Activated CD8-positive, alpha-beta memory T cell treated with anti-CD3 and anti-CD28 coated beads for 1 hour (primary cell): ENCODE results near the gene CHST7.
"Not testable (repeated sequence)": the region's sequence is repeated elsewhere in the genome, so short reads cannot be mapped to it uniquely, and the experiment has no call there.

Source experiments
- DNase-seq, 2 donors: peaks; one replicate each; pipeline ENCODE4 v3.0.0-alpha.2; 2020; ENCODE audit warnings: low read depth in 1 of 2; ENCODE audit errors: extremely low read depth in 1 of 2

The CHST7 gene, protein sequence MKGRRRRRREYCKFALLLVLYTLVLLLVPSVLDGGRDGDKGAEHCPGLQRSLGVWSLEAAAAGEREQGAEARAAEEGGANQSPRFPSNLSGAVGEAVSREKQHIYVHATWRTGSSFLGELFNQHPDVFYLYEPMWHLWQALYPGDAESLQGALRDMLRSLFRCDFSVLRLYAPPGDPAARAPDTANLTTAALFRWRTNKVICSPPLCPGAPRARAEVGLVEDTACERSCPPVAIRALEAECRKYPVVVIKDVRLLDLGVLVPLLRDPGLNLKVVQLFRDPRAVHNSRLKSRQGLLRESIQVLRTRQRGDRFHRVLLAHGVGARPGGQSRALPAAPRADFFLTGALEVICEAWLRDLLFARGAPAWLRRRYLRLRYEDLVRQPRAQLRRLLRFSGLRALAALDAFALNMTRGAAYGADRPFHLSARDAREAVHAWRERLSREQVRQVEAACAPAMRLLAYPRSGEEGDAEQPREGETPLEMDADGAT

DNA sequence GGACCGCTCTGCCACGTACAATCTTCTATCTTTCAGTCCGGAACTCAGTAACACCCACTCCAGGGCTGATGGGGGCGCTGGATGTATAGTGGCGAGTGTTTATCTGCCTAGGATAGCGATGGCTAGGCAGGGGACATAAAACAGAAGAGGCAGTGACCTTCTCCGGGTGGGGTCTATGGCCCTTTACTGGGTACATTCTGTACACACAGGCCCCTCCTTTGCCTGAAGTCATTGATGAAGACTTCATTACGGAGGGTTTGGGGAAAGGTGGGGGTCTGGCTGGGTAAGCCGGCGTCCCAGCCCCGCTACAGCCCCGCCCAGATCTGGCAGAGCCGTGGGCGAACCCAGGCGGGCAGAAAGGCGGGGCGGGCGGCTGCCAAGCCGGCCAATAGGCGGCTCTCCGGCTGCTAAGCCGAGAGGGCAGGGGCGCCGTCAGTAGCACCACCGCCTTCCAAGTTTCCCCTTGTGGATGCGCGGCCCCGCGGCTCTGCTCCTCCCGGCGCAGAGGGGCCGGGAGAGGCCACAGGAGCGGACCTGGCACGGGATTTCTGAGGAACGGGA lies at the start of gene CHST7:
CHST7 (plus strand) TSS at position 435 of the 561 bp plus-strand sequence. CDS start 167 bp downstream, outside the sequence.
- peak in 1 of 2 donors; percentile 37 for DNase-seq

DNA sequence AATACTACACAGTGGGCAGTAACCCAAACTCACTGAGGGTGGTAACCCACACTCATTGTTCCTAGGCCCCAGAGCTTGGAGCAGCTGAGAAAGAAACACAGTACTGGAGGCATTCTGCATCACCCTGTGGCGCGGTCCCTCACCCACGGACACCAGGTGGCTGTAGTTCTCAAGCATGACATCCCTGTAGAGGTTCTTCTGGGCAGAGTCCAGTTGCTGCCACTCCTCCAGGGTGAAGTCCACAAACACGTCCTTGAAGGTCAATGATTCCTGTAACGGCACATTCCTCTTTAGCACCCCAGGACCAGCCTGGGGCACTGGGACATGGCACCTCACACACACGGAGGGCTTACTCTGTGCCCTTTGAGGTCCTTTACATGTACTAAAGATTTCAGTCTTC lies 44.9 kb upstream of the CHST7 start:
- DNase-seq, result not testable (repeated sequence)

DNA sequence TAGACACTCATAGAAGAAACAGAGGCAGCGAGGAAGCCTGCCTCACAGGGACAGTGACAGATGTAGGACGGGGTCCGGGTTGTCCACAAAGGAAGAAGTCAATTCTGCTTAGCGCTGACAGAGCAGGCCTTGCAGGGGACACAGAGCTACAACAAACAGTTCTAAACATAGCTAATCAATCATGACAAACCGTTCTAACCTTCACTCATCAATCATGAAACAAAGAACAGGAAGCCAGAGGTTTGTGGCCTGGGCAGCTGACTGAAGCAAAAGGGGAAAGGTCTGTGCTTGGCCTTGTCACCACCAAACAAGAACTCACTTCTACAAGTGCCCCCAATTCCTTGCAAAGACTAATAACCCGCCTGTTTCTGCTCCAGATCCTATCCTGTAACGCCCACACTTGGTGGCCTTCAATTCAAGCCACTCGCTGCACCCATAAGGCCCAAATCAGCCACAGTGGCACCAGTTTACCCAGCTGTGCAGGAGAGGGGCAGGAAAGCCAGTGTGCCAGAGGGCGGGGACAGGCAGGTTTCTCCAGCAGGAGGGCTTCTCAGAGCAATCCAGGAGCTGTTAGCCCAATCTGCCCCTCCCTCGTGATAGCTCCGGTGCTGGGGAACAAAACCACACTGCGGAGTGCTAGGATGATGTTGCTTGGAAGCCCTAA lies 43.7 kb upstream of the CHST7 start:
- not testable (repeated sequence) for DNase-seq

DNA sequence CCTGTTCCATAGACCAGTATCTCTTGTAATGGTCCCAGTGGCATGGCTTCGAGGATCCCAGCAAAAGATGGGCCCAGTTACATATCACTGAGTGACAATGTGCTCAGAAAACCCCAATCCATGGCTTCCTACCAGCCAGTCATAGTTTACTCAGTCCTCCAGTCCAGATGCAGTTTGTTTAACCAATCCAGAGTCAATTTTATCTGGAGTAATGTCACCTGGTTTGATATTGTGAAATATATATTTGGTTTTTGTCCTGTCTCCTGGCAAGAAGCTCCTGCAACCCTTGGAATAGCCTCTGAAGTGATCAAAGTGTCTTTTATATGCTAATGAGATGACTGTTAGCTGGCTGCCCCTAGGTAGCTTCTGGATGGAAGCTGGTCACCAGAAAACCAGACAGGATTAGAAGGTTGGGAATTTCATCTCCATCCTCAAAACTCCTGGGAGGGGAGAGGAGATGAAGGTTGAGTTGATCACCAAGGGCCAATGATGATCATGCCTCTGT lies 43.1 kb upstream of the CHST7 start:
- DNase-seq, result not testable (repeated sequence)

DNA sequence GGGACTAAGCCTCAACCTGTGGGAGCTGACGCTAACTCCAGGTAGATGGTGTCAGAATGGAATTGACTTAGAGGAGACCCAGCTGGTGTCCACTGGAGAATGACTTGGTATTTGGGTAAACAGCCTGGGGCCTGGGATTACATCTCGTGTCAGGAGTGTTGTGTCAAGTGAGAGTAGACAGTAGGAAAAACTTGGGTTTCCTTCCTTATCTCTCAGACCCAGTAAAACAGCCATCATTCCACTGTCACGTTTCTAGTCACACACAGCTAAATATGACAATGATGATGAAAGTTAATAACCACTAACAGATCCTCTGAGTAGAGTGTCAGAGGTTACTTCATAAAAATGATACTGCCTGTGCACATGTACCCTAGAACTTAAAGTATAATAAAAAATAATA lies 42.1 kb upstream of the CHST7 start:
- no peak for DNase-seq

DNA sequence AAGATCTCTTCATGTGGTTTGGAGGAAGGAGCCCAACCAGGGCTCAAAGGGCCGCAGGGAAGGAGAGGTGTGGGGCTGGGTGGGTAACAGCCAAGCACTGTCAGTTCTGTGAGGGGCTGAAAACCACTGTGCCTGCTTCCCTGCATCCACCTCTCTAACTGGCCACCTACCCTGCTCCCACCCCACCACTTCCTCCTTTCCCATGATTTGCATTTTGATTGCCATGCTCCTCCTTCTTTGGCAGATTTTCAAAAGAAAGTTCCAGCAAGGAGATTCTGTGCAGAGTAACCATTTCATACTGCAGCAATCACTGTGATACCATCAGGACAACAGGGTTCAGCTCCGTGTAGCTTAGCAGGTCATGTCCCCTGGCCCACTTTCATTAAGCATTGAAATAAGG lies 30.1 kb upstream of the CHST7 start:
- no peak for DNase-seq

DNA sequence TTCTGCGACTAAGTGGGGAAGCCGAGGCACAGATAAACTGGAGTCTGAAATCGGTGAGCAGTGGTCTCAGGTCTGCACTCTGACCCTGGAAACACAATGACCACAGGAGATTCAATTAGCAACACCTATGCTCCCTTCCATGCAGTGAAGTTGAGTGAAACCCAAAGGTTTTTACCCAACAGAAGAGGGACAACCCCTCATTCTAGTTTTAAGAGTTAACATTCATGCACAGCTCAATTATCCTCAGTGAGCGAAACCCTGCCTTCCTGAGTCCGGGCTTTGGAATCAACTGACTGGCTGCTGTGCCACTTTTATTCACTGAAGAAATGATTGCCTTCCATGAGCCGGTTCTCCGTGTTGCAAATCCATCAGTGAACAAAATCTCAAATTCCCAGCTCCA lies 29.0 kb upstream of the CHST7 start:
- not testable (repeated sequence) for DNase-seq

DNA sequence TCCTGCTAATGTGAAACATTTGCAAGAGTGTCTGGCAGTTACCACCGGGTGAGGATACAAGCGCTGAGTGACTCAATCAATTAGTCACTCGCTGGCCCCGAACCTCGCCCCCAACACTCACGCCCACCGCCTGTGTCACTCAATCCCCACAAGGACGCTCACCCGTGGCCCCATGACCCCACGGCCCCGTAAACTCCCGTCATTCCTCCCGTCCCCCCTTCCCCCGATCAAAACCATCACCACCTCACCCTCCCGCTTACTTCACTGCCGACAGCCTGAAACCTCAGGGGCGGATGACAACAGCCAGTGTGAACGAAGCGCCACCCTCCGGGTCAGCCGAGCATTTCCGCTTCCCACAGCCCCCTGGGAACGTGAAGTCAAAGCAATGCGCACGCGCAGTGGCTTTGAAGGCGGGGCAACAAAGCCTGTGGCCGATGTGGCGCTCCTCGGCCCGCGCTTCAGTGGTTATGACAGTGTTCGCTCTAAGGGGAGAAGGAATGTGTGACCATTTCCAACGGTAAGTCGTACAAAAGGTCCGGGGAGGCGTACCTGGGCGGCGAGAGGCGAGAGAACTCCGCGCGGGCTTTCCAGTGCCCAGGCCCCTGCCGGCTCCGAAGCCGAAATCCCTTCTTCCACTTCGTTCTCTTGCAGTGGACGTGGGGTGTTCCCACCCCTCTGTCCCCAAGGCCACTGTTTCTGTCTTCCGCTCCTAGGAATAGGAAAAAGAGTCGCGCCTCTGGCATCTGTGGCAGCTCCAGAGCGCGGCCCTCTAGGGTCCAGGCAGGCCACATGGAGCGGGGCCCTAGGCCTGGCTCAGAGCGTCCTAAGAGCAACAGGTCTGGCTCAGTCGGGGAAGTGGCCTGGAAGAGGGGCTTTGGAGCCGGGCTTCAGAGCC lies 28.2 kb upstream of the CHST7 start, which contains the start of gene ZNF674:
ZNF674 (minus strand) TSS at position 311 of the 895 bp plus-strand sequence. CDS start 3,334 bp downstream, outside the sequence.
- DNase-seq, result peak; percentile 87 to 88

DNA sequence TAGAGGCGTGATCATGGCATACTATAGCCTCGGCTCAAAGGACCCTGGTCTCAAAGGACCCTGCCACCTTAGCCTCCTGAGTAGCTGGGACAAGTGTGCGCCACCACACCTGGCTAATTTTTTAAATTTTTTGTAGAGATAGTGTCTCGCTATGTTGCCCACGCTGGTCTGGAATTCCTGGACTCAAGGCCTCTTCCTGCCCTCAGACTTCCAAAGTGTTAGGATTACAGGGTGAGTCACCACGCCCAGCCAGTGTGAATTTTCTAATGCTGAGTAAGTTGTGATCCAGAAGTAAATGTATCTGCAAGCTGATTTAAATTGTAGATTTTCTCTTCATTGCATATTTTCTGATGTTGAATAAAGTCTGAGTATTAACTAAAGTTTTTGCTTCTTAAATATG lies 25.7 kb upstream of the CHST7 start:
- no peak for DNase-seq

DNA sequence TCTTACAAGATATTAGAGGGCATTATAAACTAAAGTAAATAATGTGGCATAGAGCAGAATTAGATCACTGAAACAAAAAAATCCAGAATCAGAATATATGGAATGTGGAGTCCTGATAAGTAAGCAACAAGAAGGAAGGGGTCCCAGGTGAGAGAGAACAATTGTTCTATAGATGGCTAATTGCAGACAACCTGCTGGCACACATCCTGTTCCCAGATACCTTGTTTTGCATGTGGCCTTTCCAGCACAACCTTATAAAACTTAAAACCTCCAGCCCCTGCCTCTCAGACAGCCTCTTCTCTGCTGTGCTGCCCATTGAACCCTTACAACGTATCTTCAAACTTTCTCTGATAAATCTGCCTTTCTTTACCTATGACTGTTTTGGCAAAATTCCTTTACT lies 23.7 kb upstream of the CHST7 start:
- DNase-seq, result no peak

DNA sequence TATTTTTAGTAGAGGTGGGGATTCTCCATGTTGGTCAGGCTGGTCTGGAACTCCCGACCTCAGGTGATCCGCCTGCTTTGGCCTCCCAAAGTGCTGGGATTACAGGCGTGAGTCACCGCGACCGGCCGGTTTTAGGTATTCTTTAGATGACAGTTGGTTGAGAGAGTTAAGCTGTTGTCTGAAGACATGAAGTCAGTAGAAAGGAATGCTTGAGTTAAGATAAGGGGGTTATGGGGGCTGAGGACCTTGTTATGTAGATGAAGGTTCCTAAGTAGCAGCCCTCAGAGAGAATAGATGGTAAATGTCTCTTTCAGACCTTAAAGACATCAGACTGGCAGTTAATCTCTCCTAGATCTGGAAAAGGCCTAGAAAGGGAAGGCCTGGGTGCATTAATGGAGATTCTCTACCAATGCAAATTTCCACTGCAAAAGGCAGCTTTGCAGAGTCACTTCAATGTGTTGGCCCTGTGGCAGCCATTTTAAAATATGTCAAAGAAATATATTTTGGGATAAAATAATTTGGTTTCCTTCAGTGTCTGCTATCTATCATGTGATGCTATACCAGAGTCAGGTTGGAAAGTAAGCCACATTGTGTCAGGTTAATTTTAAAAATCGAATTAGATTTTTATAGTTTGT lies 22.0 kb upstream of the CHST7 start:
- DNase-seq, result no peak

DNA sequence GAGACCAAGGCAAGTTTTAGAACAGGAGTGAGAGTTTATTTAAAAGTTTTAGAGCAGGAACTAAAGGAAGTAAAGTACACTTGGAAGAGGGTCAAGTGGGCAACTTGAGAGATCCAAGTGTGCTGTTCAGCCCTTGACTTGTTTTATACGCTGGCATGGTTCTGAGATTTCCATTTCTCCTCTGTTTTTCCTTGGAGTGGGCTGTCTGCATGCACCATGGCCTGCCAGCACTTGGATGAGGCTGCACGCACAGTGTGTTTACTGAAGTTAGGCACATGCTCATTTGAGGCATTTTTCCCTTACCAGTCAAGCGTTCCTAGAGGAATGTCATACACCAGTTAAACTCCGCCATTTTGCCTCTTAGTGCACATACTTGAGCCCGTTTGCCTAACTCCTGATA lies 19.6 kb upstream of the CHST7 start:
- no peak for DNase-seq

DNA sequence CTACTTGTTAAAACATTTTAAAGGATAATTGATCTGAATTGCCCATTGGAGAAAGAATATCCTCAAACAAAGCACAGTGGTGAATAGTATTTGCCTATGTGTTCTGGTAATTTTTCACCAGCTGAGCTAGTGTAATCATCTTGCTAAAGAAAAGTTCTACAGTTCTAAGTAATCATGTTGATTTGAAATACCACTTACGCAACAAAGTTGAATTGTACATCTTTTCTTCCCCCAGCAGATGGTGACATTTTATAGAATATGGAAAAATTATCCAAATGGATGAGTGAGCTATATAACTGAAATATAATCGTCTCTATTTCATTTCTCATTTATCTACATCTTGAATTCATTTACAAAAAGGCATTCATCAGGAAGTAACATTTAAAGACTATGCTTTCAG lies 18.6 kb upstream of the CHST7 start:
- no peak for DNase-seq

DNA sequence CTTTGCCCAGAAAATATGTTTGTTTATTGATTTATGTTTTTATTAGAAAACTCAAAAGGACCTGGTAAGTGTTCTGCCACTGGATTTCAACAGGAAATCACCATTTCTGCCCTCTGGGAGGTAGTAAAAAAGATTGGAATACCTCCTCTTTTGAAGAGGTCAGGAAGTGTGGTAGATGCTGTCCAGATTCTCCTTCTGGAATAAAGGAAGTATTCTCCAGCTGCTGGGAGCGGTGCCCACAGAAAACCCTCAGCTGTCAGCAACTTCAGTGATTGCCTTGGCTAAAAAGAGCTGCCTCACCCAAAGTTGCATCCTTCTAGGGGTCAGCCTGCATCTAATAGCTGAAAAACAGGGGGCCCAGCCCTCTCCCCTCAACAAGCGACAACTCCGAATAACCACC lies 14.5 kb upstream of the CHST7 start:
- no peak for DNase-seq

DNA sequence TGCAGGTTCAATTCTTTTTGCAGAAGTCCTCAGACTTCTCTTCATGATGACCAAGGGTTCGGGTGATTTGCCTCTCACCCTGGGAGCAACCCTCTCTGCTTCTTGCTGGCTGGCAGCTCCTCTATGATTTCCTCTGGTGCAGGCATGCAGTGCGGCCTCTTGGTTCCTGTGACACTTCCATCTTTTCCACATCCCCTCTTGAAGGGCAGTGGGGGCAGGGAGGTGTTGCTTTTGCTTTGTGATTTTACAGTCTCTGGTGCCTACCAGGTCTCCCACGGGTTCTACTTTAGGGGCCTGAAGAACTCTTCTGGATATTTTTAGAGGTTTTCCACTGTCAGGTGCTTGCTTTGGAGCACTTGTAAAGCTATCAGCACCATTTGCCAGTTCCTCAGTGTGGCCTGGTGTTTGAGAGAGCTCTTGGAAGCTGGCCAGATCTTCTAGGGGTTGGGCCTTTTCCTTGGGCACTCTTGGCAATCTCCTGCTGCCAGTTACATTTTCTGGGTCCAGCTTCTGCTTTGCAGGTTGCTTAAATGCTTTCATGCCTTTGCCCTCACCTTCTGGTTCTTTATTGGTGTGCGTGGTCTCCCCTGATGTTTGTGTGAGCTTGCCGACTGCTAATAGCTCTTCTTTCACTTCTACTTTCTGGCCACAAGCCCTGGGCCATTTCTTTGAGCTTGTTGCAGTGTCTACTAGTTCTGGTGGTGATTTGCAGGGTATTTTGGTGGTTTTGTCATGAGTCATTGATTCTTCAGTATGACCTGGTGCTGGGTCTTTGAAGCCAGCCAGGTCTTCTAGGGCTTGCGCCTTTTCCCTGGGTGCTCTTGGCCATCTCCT lies 11.5 kb upstream of the CHST7 start:
- DNase-seq, result no peak

DNA sequence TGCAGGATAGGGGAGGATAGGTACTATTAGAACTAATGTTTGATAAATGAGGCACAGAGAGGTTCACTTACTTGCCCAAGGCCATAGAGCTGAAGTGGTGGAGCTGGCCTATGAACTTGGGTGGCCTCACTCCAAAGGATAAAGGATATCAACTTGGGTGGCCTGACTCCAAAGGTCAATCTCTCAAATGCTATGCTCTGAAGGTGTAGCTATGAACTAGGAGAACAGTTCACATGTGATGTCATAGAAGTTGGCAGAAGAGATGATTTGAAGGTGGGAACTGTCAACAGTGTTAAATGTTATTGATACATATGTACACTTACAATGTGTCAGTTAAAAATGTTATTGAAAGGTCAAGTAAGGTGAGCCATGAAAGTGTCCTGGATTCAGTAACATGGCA lies 6.2 kb upstream of the CHST7 start:
- DNase-seq, result no peak

DNA sequence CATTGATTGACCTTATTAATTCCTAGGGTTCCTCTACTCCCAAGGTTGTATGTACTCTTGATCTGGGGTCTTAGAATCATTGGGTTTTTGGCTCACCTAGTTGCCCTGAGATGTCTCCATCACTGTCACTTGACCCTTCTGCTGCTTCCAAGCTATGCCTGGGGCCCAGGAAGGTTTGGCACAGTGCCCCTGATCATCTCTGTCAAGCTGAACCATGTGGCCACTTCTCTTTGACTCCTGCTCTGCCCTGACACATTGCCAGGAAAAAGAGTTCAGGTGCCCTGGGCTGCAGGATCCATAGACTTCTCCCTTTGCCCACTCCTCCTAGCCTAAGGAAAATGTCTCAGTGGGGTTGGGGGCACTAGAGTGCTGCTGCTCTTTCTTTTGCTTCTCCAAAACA lies 3.9 kb upstream of the CHST7 start:
- no peak for DNase-seq

DNA sequence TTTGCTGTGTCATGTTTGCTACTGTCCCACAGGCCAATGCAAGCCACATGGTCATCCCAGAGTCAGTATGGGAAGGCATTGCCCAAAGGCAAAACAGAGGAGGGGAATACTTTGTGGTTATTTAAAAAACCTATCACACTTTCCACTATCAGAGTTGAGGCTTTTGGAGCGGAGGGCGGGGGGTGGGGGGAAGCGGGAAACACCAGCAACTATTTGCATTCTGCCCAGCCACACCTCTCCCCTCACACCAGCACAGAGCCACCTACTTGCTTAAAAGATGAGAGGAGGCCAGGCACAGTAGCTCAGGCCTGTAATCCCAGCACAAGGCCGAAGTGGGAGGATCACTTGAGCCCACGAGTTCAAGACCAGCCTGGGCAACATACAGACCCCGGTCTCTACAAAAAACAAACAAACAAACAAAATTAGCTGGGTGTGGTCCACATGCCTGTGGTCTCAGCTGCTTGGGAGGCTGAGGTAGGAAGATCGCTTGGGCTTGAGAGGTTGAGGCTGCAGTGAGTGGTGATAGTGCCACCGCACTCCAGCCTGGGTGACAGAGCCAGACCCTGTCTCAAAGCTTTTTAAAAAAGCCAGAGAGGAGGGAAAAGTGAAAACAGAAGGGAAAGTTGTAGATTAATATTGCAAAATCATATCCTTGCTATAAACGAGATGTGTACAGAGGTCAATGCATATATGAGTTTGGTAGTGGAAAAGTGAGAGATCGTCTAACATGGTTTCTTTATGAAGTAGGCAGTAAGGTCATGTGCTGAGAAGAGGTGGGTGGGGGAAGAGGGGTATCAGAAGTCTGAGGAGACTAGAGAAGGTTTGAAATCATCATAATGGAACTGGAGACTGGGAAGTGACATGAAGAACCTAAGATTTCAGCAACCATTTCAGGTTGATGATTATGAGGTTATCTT lies 1.9 kb upstream of the CHST7 start:
- no peak for DNase-seq
